Mesenchymal stem cell (in vitro differentiated cells and primary cell): Measurements from ENCODE around the gene TSSC4. TPM values are rescaled to one million over a fixed set of nuclear protein-coding genes. Genes with fewer than 3 reads are reported as not detected.
A peak's percentile ranks its signal among the peaks of the same experiment; 100 is the strongest.

Experiments used
- DNase-seq: peaks from one replicate; pipeline ENCODE4 v3.0.0-alpha.2; 2013
- H2AFZ ChIP-seq: one replicate; pipeline ENCODE4 v1.6.1; 2013; ENCODE audit warnings: low read depth, mild to moderate bottlenecking, control low read depth, inconsistent platforms, low read length, moderate library complexity
- H2AK5ac ChIP-seq: 2 replicates; pipeline ENCODE4 v1.6.1; 2013; ENCODE audit warnings: low read length, moderate library complexity, mild to moderate bottlenecking, inconsistent platforms; ENCODE audit not compliant: severe bottlenecking
- H2BK120ac ChIP-seq: one replicate; pipeline ENCODE4 v1.6.1; 2013; ENCODE audit warnings: low read depth, mild to moderate bottlenecking, inconsistent platforms, low read length, moderate library complexity
- H2BK12ac ChIP-seq, 2 experiments: one replicate each; pipeline ENCODE4 v1.6.1; 2013; ENCODE audit warnings: inconsistent platforms in 2 of 2, low read length in 2 of 2, mild to moderate bottlenecking in 2 of 2, moderate library complexity in 2 of 2, control low read depth in 1 of 2
- H2BK15ac ChIP-seq: one replicate; pipeline ENCODE4 v1.6.1; 2013; ENCODE audit warnings: mild to moderate bottlenecking, low read depth, inconsistent platforms; ENCODE audit not compliant: poor library complexity, severe bottlenecking
- H2BK5ac ChIP-seq: 2 replicates; pipeline ENCODE4 v1.6.1; 2013; ENCODE audit warnings: low read depth, mild to moderate bottlenecking, low read length, control low read depth, inconsistent platforms; ENCODE audit not compliant: poor library complexity, severe bottlenecking
- H3K14ac ChIP-seq, 2 experiments: one replicate each; pipeline ENCODE4 v1.6.1; 2013; ENCODE audit warnings: inconsistent platforms in 2 of 2, low read length in 2 of 2, control low read depth in 1 of 2, mild to moderate bottlenecking in 1 of 2, moderate library complexity in 1 of 2
- H3K18ac ChIP-seq, 2 experiments: one replicate each; pipeline ENCODE4 v1.6.1; 2013; ENCODE audit warnings: inconsistent platforms in 2 of 2, low read length in 2 of 2, control low read depth in 1 of 2, low read depth in 1 of 2, mild to moderate bottlenecking in 1 of 2
- H3K23ac ChIP-seq, 2 experiments: one replicate each; pipeline ENCODE4 v1.6.1; 2013; ENCODE audit warnings: inconsistent platforms in 2 of 2, low read length in 2 of 2, mild to moderate bottlenecking in 2 of 2, moderate library complexity in 2 of 2, control low read depth in 1 of 2
- H3K27ac ChIP-seq: 2 replicates; pipeline ENCODE4 v1.5.1; 2013; ENCODE audit warnings: mild to moderate bottlenecking, moderate library complexity, low read length, control low read depth, inconsistent platforms; ENCODE audit not compliant: poor library complexity, severe bottlenecking
- H3K27me3 ChIP-seq, 2 experiments: 2 replicates each; pipeline versions ENCODE4 v1.6.1 to v1.7.0; 2013; ENCODE audit warnings: low read length in 2 of 2, mild to moderate bottlenecking in 2 of 2, moderate library complexity in 2 of 2, control low read depth in 1 of 2, inconsistent platforms in 1 of 2; ENCODE audit not compliant: control insufficient read depth in 1 of 2, insufficient read depth in 1 of 2
- H3K36me3 ChIP-seq, 2 experiments: 2 replicates each; pipeline versions ENCODE4 v1.6.1 to v1.7.0; 2013; ENCODE audit warnings: low read length in 2 of 2, control low read depth in 1 of 2, inconsistent platforms in 1 of 2, low read depth in 1 of 2, mild to moderate bottlenecking in 1 of 2; ENCODE audit not compliant: insufficient read depth in 2 of 2, control insufficient read depth in 1 of 2
- H3K4ac ChIP-seq, 2 experiments: one replicate each; pipeline ENCODE4 v1.6.1; 2013; ENCODE audit warnings: inconsistent platforms in 2 of 2, low read length in 2 of 2, mild to moderate bottlenecking in 2 of 2, moderate library complexity in 2 of 2, control low read depth in 1 of 2, low read depth in 1 of 2
- H3K4me1 ChIP-seq: 2 replicates; pipeline ENCODE4 v1.6.1; 2013; ENCODE audit warnings: low read depth, low read length, control low read depth; ENCODE audit not compliant: control insufficient read depth, insufficient read depth
- H3K4me2 ChIP-seq: 2 replicates; pipeline ENCODE4 v1.6.1; 2013; ENCODE audit warnings: low read length, mild to moderate bottlenecking, inconsistent platforms; ENCODE audit not compliant: poor library complexity, severe bottlenecking
- H3K4me3 ChIP-seq, 2 experiments: 2 replicates each; pipeline versions ENCODE4 v1.5.1 to v1.7.0; 2013; ENCODE audit warnings: low read length in 2 of 2, mild to moderate bottlenecking in 2 of 2, control low read depth in 1 of 2, low read depth in 1 of 2; ENCODE audit not compliant: insufficient read depth in 1 of 2
- H3K79me1 ChIP-seq: replicated peaks from 2 replicates; pipeline ENCODE4 v1.6.1; 2013; ENCODE audit warnings: mild to moderate bottlenecking, control low read depth, low read length, inconsistent platforms; ENCODE audit not compliant: poor library complexity, severe bottlenecking
- H3K9ac ChIP-seq: 2 replicates; pipeline ENCODE4 v1.7.0; 2013; ENCODE audit warnings: mild to moderate bottlenecking, low read length, moderate library complexity
- H3K9me3 ChIP-seq: 2 replicates; pipeline ENCODE4 v1.7.0; 2013; ENCODE audit warnings: mild to moderate bottlenecking, low read length; ENCODE audit not compliant: control insufficient read depth
- H4K8ac ChIP-seq: one replicate; pipeline ENCODE4 v1.6.1; 2013; ENCODE audit warnings: inconsistent platforms, mild to moderate bottlenecking, low read length, moderate library complexity
- H4K91ac ChIP-seq: one replicate; pipeline ENCODE4 v1.6.1; 2013; ENCODE audit warnings: mild to moderate bottlenecking, low read length, inconsistent platforms
- WGBS: methylation state at CpG from one replicate; pipeline ENCODE4 v1.1.7; 2013; ENCODE audit warnings: mixed read lengths; 5-methylcytosine and 5-hydroxymethylcytosine counted together
- polyA plus RNA-seq, 2 experiments: library from polyadenylated mRNA; stranded (reverse); fragments of 200-250 nt; gene quantifications; one replicate each; pipeline ENCODE4 v1.2.3, GENCODE V29; 2013

Gene TSSC4
- polyA plus RNA-seq (2013, experiment 1 of 2) = 69.3 TPM
- polyA plus RNA-seq (2013, experiment 2 of 2) = 73.7 TPM

DNA sequence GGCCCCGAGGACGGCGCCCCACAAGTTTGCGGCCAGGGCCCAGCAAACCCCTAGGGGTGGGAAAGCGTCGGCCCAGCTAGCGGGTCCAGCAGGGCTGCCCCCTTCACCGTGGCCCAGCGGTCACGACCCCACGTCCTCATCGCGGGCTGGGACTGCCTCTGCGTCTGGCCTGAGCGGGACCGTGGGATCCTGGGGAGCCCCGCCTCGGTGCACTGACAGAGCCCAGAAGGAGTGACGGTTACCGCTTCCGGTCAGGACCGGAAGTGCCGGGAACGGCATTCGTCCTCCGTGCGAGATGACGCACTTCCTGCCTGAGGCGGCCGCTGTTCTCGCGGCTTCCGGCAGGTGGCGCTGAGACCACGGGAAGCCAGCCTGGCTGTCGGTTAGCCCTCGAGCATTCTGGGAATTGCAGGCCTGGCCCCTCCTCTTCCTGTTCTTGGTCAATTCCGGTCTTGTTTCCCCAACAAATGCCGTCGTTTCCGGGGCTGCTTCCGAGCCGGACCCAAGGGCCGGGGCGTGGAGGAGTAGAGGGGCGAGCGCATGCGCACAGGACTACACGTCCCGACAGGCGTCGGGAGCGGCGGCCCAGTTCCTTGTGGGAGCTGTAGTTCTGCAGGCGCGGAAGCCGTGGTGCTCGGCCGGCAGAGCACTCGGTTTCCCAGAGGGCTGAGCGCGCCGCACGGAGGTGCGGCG, at the start of gene TSSC4:
Gene TSSC4 (plus strand): TSS at position 682 of the 693 bp plus-strand sequence. CDS start 1,884 bp downstream, outside the sequence.
- Histone ChIP-seq H3K4ac (peak within 1 kb of the TSS; percentile 89 to 96), H3K18ac (peak within 1 kb of the TSS; percentile 90 to 97), H4K8ac (peak within 1 kb of the TSS; percentile 96), H3K9ac (peak within 1 kb of the TSS; percentile 99), H3K36me3 (peaks cover 65 to 69% of the 10 kb centered on the region in 2 experiments), H3K4me3 (peak within 1 kb of the TSS; percentile 79 to 98), H3K27me3 (no peaks in the 10 kb centered on the region), H3K14ac (peak within 1 kb of the TSS in 1 of 2 experiments; percentile 87), H3K4me2 (peak within 1 kb of the TSS; percentile 84), H3K27ac (peak within 1 kb of the TSS; percentile 67), H3K4me1 (peaks cover 34% of the 10 kb centered on the region), H2BK120ac (peak within 1 kb of the TSS; percentile 40), H4K91ac (peak within 1 kb of the TSS; percentile 97), H2BK5ac (peak within 1 kb of the TSS; percentile 26), H2AK5ac (peak within 1 kb of the TSS; percentile 60), H3K9me3 (no peaks in the 10 kb centered on the region), H3K79me1 (peaks cover 31% of the 10 kb centered on the region), H2BK15ac (peak within 1 kb of the TSS; percentile 61), H2BK12ac (peak within 1 kb of the TSS in 1 of 2 experiments; percentile 29), H3K23ac (peak within 1 kb of the TSS in 1 of 2 experiments; percentile 47), H2AFZ (peak within 1 kb of the TSS; percentile 62)
- peak; percentile 100 for DNase-seq
- WGBS = 4% methylated on average over 66 of the region's 66 CpGs

DNA sequence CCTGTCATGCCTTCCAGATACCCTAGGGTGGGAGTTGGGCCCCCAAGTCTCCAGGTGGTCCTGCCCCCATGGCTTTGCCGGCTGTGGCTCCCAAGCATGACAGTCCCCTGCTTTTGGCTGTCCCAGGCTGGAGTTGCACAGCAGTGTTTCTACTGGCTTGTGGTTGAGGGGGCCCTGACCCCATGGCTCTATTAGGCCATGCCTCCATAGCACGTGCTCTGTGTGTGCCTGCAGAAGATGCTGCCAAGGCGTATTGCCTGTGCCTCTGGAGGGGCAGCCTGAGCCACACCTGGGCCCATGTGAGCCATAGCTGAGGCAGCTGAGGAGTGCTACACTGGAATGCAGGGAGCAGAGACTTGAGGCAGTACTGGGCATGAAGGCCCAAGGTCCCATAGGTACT, 48.8 kb upstream of the TSSC4 start:
- Histone ChIP-seq H3K4me2 (no peak overlapping the region), H3K9me3 (peaks cover 59% of the 10 kb centered on the region), H2BK120ac (no peak overlapping the region), H3K4ac (no peak overlapping the region), H3K18ac (no peak overlapping the region), H2AK5ac (no peak overlapping the region), H3K36me3 (no peaks in the 10 kb centered on the region), H4K91ac (no peak overlapping the region), H3K27me3 (peaks cover 0 to 15% of the 10 kb centered on the region in 2 experiments), H3K23ac (no peak overlapping the region), H3K9ac (no peak overlapping the region), H2BK15ac (no peak overlapping the region), H2BK5ac (no peak overlapping the region), H3K4me1 (peaks cover 2% of the 10 kb centered on the region), H2BK12ac (no peak overlapping the region), H4K8ac (no peak overlapping the region), H3K14ac (no peak overlapping the region), H3K79me1 (no peaks in the 10 kb centered on the region), H2AFZ (no peak overlapping the region), H3K27ac (no peak overlapping the region), H3K4me3 (peak overlapping the region in 1 of 2 experiments; percentile 41)
- no peak for DNase-seq
- 42% methylated on average over 3 of the region's 3 CpGs for WGBS

DNA sequence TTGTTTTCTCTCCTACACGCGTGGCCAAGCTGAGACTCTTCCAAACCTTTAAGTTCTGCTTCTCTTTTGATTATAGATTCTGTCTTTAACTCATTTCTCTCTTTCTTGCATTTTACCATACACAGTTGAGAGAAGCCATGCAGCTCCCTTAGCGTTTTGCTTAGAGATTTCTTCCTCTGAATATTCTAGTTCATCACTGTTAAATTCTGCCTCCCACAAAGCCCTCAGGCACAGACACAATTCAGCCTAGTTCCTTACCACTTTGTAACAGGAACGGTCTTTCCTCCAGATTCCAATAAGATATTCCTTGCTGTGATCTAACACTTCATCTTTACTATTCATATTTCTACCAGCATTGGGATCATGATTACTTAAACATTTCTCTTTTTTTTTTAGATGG, 48.1 kb upstream of the TSSC4 start:
- Histone ChIP-seq H2BK120ac (no peak overlapping the region), H3K23ac (no peak overlapping the region), H3K4me1 (peaks cover 2% of the 10 kb centered on the region), H2BK15ac (no peak overlapping the region), H3K27me3 (peaks cover 0 to 15% of the 10 kb centered on the region in 2 experiments), H3K4ac (no peak overlapping the region), H4K8ac (no peak overlapping the region), H3K18ac (no peak overlapping the region), H3K9me3 (peaks cover 58% of the 10 kb centered on the region), H2AK5ac (no peak overlapping the region), H4K91ac (no peak overlapping the region), H3K27ac (no peak overlapping the region), H3K4me3 (no peak overlapping the region), H2BK12ac (no peak overlapping the region), H3K4me2 (no peak overlapping the region), H3K36me3 (no peaks in the 10 kb centered on the region), H2AFZ (no peak overlapping the region), H3K9ac (no peak overlapping the region), H3K79me1 (no peaks in the 10 kb centered on the region), H2BK5ac (no peak overlapping the region), H3K14ac (no peak overlapping the region)
- DNase-seq = no peak
- 93% methylated on average over 4 of the region's 4 CpGs for WGBS

DNA sequence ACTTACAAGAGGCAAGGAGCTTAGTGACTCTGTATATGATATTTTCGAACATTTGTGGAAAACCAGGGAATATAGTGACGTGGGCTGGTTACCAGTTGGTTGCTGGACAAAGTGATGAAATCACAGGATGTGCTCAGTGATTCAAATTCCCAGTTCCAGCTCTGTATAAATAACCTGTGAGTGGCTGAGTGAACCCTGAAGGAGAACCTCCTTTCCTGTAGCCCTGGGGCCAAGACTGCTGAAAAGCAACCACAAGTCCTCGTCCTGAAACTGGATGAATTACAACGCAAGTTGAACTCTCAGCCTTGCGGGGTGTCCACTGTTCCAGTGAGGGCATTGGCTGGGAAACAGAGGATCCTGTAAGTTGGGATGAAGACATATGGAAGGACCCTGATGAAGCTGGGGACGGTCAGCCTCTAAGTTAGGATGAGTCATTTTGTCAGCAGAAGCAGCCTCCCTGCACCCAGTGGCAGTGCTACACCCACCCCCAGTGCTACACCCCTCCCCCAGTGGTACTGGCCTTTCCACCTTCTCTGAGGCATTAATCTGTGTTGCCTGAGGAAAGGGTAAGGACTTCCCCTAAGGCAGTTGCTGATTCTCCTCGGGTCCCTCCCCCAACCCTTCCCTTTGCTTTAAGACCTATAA, 45.4 kb upstream of the TSSC4 start:
- DNase-seq = peak; percentile 77
- Histone ChIP-seq H2BK120ac (no peak overlapping the region), H3K4me3 (no peak overlapping the region), H3K4me2 (no peak overlapping the region), H2AFZ (peak overlapping the region; percentile 43), H3K9ac (no peak overlapping the region), H3K4me1 (peaks cover 2% of the 10 kb centered on the region), H3K36me3 (no peaks in the 10 kb centered on the region), H3K14ac (no peak overlapping the region), H3K79me1 (no peaks in the 10 kb centered on the region), H2BK15ac (no peak overlapping the region), H3K27ac (no peak overlapping the region), H3K4ac (no peak overlapping the region), H3K23ac (no peak overlapping the region), H4K91ac (no peak overlapping the region), H3K27me3 (peaks cover 0 to 11% of the 10 kb centered on the region in 2 experiments), H2AK5ac (no peak overlapping the region), H2BK12ac (no peak overlapping the region), H4K8ac (no peak overlapping the region), H3K18ac (no peak overlapping the region), H3K9me3 (peaks cover 42% of the 10 kb centered on the region), H2BK5ac (no peak overlapping the region)
- WGBS = 76% methylated on average over 6 of the region's 7 CpGs
